AG04449 (cell line): ENCODE results near the gene DOK7.

Experiments
- CTCF ChIA-PET: fragments of 350-600 bp; formaldehyde crosslinking; extraction: SDS; loops from one replicate; lab custom pipeline; 2021; ENCODE audit warnings: antibody characterized with exemption; lab: Yijun Ruan, JAX
- POLR2A ChIA-PET: fragments of 400-600, 350-600 bp; formaldehyde crosslinking; extraction: SDS; loops from one replicate; lab custom pipeline; 2020; ENCODE audit warnings: antibody characterized with exemption, inconsistent platforms; lab: Yijun Ruan, JAX
- DNase-seq: peaks from one replicate; pipeline ENCODE4 v3.0.0-alpha.2; 2010; ENCODE audit warnings: low read depth, low spot score
- H3K4me3 ChIP-seq: 2 replicates; pipeline ENCODE4 v1.5.1; 2011; ENCODE audit warnings: low read depth, mild to moderate bottlenecking, control low read depth, low read length
- CTCF ChIP-seq: IDR thresholded peaks from one replicate; pipeline ENCODE4 v1.5.1; 2011; ENCODE audit warnings: mild to moderate bottlenecking, moderate library complexity, low read length, control low read depth, inconsistent platforms; ENCODE audit not compliant: insufficient read depth; ENCODE audit errors: missing control alignments

Gene DOK7

DNA sequence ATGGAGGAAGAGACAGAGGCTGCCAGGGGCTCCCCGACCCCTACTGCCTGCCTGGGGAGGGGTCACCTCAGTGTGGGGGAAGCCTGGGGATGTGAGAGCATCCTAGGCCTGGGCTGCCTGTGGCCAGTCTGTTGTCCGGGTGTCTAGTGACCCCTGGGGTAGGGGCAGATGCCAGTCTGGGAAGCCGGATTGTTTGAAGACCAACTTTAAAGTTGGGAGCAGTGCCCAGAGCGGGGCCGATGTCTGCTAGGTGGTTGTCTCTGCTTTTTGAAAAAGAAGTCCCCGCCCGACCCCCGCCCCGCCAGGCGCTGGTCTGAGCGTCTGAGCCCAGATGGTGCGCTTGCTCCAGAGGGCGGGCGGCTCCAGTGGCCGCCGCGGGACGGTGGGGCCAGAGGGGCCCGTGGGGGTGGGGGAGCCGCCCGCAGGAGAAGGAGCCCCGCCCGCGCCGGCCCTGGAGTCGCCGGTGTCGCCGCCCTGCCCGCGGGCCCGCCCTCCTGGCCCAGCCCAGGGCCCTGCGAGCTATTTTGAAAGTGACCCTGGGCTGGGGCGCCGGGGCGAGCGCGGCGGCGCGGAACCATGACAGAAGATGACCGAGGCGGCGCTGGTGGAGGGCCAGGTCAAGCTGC lies at the start of gene DOK7:
TSS of gene DOK7 (plus strand) at position 517 of the 626 bp plus-strand sequence. CDS start at position 587, 70 bp downstream.
- no peak for DNase-seq
- POLR2A ChIA-PET: no interaction called here
- CTCF ChIA-PET: interaction anchor here (0.8 to 1.8 kb wide), 3 partner anchors 18 to 19 kb away, joined by 3 to 6 read pairs (median 6); no protein-coding TSS in a partner anchor
- TF ChIP-seq CTCF: no peak
- peak within 1 kb of the TSS; percentile 25; the same call in 1 of the 2 replicates for H3K4me3 ChIP-seq

DNA sequence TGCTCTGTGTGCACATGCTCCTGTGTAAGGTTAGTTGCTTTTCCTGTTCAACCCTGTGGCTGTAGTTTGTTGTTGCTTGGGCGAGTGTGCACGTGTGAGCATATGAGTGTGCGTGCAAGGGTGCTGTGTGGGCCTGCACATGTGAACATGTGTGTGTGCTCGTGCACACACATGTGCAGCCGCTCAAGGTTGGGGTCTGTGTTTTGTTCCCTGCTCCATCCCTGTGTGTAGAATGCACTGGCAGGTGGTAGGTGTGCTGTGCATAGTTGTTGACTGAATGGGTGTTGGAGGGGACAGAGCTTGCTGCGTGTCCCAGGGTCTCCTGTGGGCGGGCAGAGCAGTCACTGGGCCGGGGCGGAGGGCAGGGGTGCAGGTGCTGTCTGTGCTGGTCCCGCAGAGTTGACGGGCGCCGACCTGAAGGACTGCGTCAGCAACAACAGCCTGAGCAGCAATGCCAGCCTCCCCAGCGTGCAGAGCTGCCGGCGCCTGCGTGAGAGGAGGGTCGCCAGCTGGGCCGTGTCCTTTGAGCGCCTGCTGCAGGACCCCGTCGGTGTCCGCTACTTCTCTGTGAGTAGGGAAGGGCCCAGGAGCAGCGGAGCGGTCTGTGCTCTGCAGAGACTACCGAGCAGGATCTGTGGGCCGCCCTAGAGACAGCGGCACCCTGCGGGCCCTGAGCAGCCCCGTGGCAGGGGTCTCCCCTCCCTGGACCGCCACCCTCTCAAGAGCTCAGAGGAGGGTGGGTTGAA lies 49.3 kb upstream of the DOK7 start:
- CTCF ChIA-PET: interaction anchor here (0.8 to 1.7 kb wide), 3 partner anchors 9 to 68 kb away, joined by 3 read pairs; no protein-coding TSS in a partner anchor
- TF ChIP-seq CTCF: no peak
- POLR2A ChIA-PET: no interaction called here
- no peak for DNase-seq
- H3K4me3 ChIP-seq: no peak overlapping the region

GRCh38 chr4:3414421-3415279 lies 48.5 kb upstream of the DOK7 start:
- CTCF ChIA-PET: no interaction called here
- H3K4me3 ChIP-seq: no peak overlapping the region
- TF ChIP-seq CTCF: no peak
- DNase-seq: no peak
- POLR2A ChIA-PET: no interaction called here

DNA sequence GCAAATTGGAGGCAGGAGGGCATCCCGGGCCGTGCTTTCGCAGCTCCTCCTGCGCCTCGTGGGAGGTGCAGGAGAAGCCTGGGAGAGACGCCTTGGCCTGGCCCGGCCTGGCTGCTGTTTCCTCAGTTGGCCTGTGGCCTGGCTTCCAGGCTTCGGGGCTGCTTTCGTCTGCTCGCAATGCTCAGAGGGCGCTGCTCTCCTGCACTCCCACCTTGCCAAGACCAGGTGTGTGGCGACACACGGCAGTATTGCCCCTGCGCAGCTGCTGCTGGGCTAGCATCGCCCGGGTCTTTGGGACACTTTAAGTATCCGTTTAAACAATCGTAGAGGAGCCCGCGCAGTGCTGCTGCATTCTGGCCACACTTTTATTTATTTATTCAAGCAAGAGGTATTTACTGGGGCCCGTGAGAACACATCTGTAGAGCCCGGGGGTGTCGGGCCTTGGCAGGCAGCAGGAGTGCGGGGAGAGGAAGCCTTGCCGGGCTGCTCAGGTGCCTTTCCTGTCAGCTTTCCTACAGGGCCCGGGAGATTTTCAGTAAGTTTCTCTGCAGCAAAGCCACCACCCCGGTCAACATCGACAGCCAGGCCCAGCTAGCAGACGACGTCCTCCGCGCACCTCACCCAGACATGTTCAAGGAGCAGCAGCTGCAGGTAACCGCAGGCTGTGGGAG lies 47.5 kb upstream of the DOK7 start:
- ChIA-PET POLR2A (no interaction called here), CTCF (no interaction called here)
- no peak overlapping the region for H3K4me3 ChIP-seq
- no peak for TF ChIP-seq CTCF
- DNase-seq: no peak

DNA sequence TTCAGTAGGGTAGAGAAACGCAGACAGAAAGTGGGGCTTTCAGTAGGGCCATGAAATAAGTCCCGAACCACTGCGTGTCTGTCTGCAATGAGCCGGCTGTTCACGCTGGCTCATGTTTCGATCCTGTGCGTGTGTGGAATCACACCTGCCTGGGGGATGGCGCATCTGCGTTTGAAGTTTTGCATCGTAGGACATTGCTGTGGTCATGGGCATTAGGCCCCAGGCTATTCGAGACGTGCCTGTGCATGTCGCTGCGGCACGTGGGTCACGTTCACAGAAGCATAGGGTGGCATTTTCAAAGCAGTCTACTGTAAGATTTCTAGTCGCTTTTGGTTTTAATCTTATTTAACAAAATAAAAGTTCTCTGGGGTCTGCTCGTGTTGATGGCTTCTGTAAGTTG lies 46.8 kb upstream of the DOK7 start:
- TF ChIP-seq CTCF: no peak
- H3K4me3 ChIP-seq: no peak overlapping the region
- ChIA-PET CTCF (no interaction called here), POLR2A (no interaction called here)
- DNase-seq: no peak
